ENCODE data around the gene SLC13A2.

Gene SLC13A2

DNA sequence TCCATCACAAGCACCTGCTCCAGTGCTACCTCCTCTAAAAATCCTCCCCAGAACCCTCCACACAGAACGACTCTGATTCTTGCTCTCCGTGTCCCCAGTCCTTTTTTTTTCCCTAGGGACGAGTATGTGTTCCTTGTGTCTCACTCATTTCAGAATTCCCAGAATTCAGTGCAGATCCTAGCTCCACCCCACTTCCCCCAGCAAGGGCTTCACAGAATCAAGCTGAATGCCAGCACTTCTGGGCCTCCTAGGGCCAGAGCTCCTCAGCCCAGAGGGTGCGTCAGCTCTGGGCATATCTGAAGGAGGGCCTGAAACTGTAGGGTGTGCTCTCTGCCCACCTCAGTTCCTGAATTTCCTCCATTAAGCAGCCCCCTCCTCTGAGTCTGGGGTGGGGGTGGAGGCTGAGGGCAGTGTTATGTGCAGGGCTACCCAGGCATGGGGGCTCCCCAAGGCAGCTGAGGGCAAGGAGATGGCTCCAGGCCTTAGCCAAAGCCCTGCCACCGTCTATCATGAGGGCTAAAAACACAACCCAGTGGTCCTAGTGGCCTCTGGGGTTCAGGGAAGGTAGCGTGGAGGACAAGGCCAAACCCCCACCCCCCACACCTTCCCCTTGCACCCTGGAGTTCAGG lies 72.5 kb downstream of the SLC13A2 start:
- 81% methylated on average over 5 of the region's 6 CpGs for WGBS
- Histone ChIP-seq H3K4me1 (ENCODE audit: control insufficient read depth, insufficient read depth, low read depth, low read length) (peaks cover 5% of the 10 kb centered on the region), H3K27ac (ENCODE audit: low read length, poor library complexity, severe bottlenecking) (no peak overlapping the region), H2BK15ac (ENCODE audit: low read depth, poor library complexity, severe bottlenecking) (no peak overlapping the region), H3K79me1 (replicated peaks; ENCODE audit: low read length, poor library complexity, severe bottlenecking) (peaks cover 24% of the 10 kb centered on the region), H4K8ac (ENCODE audit: low read length) (no peak overlapping the region), H3K9me3 (ENCODE audit: control insufficient read depth, low read length) (no peaks in the 10 kb centered on the region), H3K4me2 (ENCODE audit: low read length, poor library complexity, severe bottlenecking) (no peak overlapping the region), H2BK5ac (ENCODE audit: low read depth, low read length, poor library complexity, severe bottlenecking) (no peak overlapping the region), H3K36me3 (ENCODE audit: control insufficient read depth in 1 of 2, insufficient read depth in 2 of 2, low read depth in 1 of 2, low read length in 2 of 2) (peaks cover 15 to 21% of the 10 kb centered on the region in 2 experiments), H2AFZ (ENCODE audit: low read depth, low read length) (no peak overlapping the region), H3K4ac (ENCODE audit: low read depth in 1 of 2, low read length in 2 of 2) (no peak overlapping the region), H3K18ac (ENCODE audit: low read depth in 1 of 2, low read length in 2 of 2) (no peak overlapping the region), H2BK120ac (ENCODE audit: low read depth, low read length) (no peak overlapping the region), H3K23ac (ENCODE audit: low read length in 2 of 2) (no peak overlapping the region), H2BK12ac (ENCODE audit: low read length in 2 of 2) (no peak overlapping the region), H3K27me3 (ENCODE audit: control insufficient read depth in 1 of 2, insufficient read depth in 1 of 2, low read length in 2 of 2) (no peaks in the 10 kb centered on the region), H3K9ac (ENCODE audit: low read length) (no peak overlapping the region), H2AK5ac (ENCODE audit: low read length, severe bottlenecking) (no peak overlapping the region), H3K14ac (ENCODE audit: low read length in 2 of 2) (no peak overlapping the region), H3K4me3 (ENCODE audit: insufficient read depth in 1 of 2, low read depth in 1 of 2, low read length in 2 of 2) (no peak overlapping the region), H4K91ac (ENCODE audit: low read length) (no peak overlapping the region)
- no peak for DNase-seq

- Histone ChIP-seq H2BK12ac (ENCODE audit: low read length in 2 of 2) (no peak overlapping the region), H3K4me2 (ENCODE audit: low read length, poor library complexity, severe bottlenecking) (no peak overlapping the region), H3K27ac (ENCODE audit: low read length, poor library complexity, severe bottlenecking) (no peak overlapping the region), H3K18ac (ENCODE audit: low read depth in 1 of 2, low read length in 2 of 2) (no peak overlapping the region), H3K4me1 (ENCODE audit: control insufficient read depth, insufficient read depth, low read depth, low read length) (peaks cover 9% of the 10 kb centered on the region), H3K4me3 (ENCODE audit: insufficient read depth in 1 of 2, low read depth in 1 of 2, low read length in 2 of 2) (no peak overlapping the region), H4K91ac (ENCODE audit: low read length) (no peak overlapping the region), H3K23ac (ENCODE audit: low read length in 2 of 2) (no peak overlapping the region), H3K9ac (ENCODE audit: low read length) (no peak overlapping the region), H2AFZ (ENCODE audit: low read depth, low read length) (no peak overlapping the region), H3K36me3 (ENCODE audit: control insufficient read depth in 1 of 2, insufficient read depth in 2 of 2, low read depth in 1 of 2, low read length in 2 of 2) (peaks cover 15 to 21% of the 10 kb centered on the region in 2 experiments), H2AK5ac (ENCODE audit: low read length, severe bottlenecking) (no peak overlapping the region), H3K79me1 (replicated peaks; ENCODE audit: low read length, poor library complexity, severe bottlenecking) (peaks cover 31% of the 10 kb centered on the region), H4K8ac (ENCODE audit: low read length) (no peak overlapping the region), H3K14ac (ENCODE audit: low read length in 2 of 2) (no peak overlapping the region), H2BK15ac (ENCODE audit: low read depth, poor library complexity, severe bottlenecking) (no peak overlapping the region), H3K27me3 (ENCODE audit: control insufficient read depth in 1 of 2, insufficient read depth in 1 of 2, low read length in 2 of 2) (no peaks in the 10 kb centered on the region), H2BK120ac (ENCODE audit: low read depth, low read length) (no peak overlapping the region), H3K4ac (ENCODE audit: low read depth in 1 of 2, low read length in 2 of 2) (no peak overlapping the region), H2BK5ac (ENCODE audit: low read depth, low read length, poor library complexity, severe bottlenecking) (no peak overlapping the region), H3K9me3 (ENCODE audit: control insufficient read depth, low read length) (no peaks in the 10 kb centered on the region)
- 96% methylated on average over 11 of the region's 14 CpGs for WGBS
- DNase-seq: no peak
Observed at GRCh38 chr17:28547096-28547622, 73.7 kb downstream of the SLC13A2 start.
